ENCODE results near the gene HRG.

- TF ChIP-seq CTCF (IDR thresholded peaks at IDR 0.05 in 4 of 5, conservative IDR thresholded peaks at IDR 0.05 in 1 of 5): no peak
- no peak for TF ChIP-seq POLR2A (IDR thresholded peaks at IDR 0.05)
Observed at GRCh38 chr3:186682812-186683211, 17.0 kb downstream of the HRG start.
